Measurements from ENCODE around the gene OR6C76.
"Not testable (repeated sequence)": the region's sequence is repeated elsewhere in the genome, so short reads cannot be mapped to it uniquely, and the experiment has no call there.

Gene OR6C76

DNA sequence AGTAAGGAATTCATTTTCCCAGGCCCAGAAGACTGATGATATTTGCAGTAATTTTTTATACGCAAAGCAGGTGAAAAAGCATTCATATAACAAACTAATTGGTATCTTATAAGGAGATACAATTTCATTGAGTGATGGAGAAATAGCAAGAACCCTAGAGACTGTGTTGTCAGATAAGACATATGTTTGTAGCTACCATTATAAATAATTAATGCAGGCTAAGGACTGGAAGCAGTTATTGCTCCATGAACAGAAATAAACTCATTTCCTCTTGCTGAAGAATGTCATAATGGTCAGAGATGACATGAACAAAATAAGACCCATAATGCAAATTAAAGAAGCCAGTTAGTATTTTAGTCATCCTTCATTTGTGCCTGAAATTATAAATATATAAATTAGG, 19.3 kb downstream of the OR6C76 start:
- Histone ChIP-seq H2BK12ac (ENCODE audit: low read length) (no peak overlapping the region), H3K27ac (ENCODE audit: low read depth, low read length) (no peak overlapping the region), H2AK5ac (ENCODE audit: low read length) (no peak overlapping the region), H3K27me3 (ENCODE audit: insufficient read depth, low read length) (no peaks in the 10 kb centered on the region), H4K12ac (ENCODE audit: low read depth, low read length) (no peak overlapping the region), H3K9me3 (ENCODE audit: insufficient read depth, low read depth, low read length) (no peaks in the 10 kb centered on the region), H3K4me3 (ENCODE audit: low read depth, low read length) (no peak overlapping the region), H3K18ac (ENCODE audit: low read length) (no peak overlapping the region), H3K79me2 (ENCODE audit: control insufficient read depth, insufficient read depth, low read length, poor library complexity) (no peaks in the 10 kb centered on the region), H3K14ac (ENCODE audit: low read length) (no peak overlapping the region), H4K91ac (ENCODE audit: low read depth, low read length) (no peak overlapping the region), H4K8ac (ENCODE audit: low read depth, low read length) (no peak overlapping the region), H2AFZ (ENCODE audit: insufficient read depth, low read length, poor library complexity) (no peak overlapping the region), H2BK5ac (ENCODE audit: low read depth, low read length, poor library complexity) (no peak overlapping the region), H3K9ac (ENCODE audit: low read length) (no peak overlapping the region), H3K36me3 (ENCODE audit: control insufficient read depth in 1 of 2, insufficient read depth in 2 of 2, low read length in 2 of 2) (no peaks in the 10 kb centered on the region), H3K79me1 (ENCODE audit: low read length) (no peaks in the 10 kb centered on the region), H2BK120ac (ENCODE audit: insufficient read depth, low read length, poor library complexity) (no peak overlapping the region), H3K4me2 (ENCODE audit: low read length) (no peak overlapping the region), H3K4me1 (ENCODE audit: control insufficient read depth in 1 of 2, insufficient read depth in 2 of 2, low read length in 2 of 2) (no peaks in the 10 kb centered on the region), H3K23ac (ENCODE audit: low read length) (no peak overlapping the region), H3K4ac (ENCODE audit: low read depth, low read length) (no peak overlapping the region)
- WGBS (ENCODE audit: extremely low coverage, insufficient coverage, insufficient read length): no CpG with 5 or more reads among the region's 1 CpG
- DNase-seq: no peak

DNA sequence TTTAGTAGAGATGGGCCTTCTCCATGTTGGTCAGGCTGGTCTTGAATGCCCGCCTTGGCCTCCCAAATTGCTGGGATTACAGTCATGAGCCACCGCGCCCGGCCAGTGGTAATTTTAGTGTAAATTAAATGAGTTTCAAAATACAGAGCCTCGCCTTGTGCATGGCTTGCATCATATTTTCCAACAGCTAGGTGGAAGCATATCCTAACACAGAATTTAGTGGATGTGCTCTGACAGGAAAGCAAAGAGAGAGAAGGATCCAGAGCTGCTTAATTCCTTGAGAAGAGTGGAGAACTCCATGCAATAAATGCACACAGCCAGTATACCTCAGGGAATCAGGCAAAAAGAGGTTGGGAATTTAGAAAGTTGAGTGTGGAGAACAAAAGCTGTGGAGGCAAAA, 20.3 kb downstream of the OR6C76 start:
- no CpG with 5 or more reads among the region's 5 CpGs for WGBS (ENCODE audit: extremely low coverage, insufficient coverage, insufficient read length)
- H2BK120ac ChIP-seq (ENCODE audit: insufficient read depth, low read length, poor library complexity): no peak overlapping the region
- no peak overlapping the region for H2BK12ac ChIP-seq (ENCODE audit: low read length)
- no peak overlapping the region for H2AK5ac ChIP-seq (ENCODE audit: low read length)
- no peak overlapping the region for H4K12ac ChIP-seq (ENCODE audit: low read depth, low read length)
- H3K27ac ChIP-seq (ENCODE audit: low read depth, low read length): no peak overlapping the region
- H4K8ac ChIP-seq (ENCODE audit: low read depth, low read length): no peak overlapping the region
- no peak overlapping the region for H2BK5ac ChIP-seq (ENCODE audit: low read depth, low read length, poor library complexity)
- no peak overlapping the region for H4K91ac ChIP-seq (ENCODE audit: low read depth, low read length)
- H3K4me3 ChIP-seq (ENCODE audit: low read depth, low read length): no peak overlapping the region
- H3K4me1 ChIP-seq (ENCODE audit: control insufficient read depth in 1 of 2, insufficient read depth in 2 of 2, low read length in 2 of 2): no peaks in the 10 kb centered on the region
- H3K14ac ChIP-seq (ENCODE audit: low read length): no peak overlapping the region
- H3K4me2 ChIP-seq (ENCODE audit: low read length): no peak overlapping the region
- H3K79me2 ChIP-seq (ENCODE audit: control insufficient read depth, insufficient read depth, low read length, poor library complexity): no peaks in the 10 kb centered on the region
- H3K9me3 ChIP-seq (ENCODE audit: insufficient read depth, low read depth, low read length): no peaks in the 10 kb centered on the region
- H3K18ac ChIP-seq (ENCODE audit: low read length): no peak overlapping the region
- DNase-seq: no peak
- H3K79me1 ChIP-seq (ENCODE audit: low read length): no peaks in the 10 kb centered on the region
- H3K9ac ChIP-seq (ENCODE audit: low read length): no peak overlapping the region
- no peaks in the 10 kb centered on the region for H3K36me3 ChIP-seq (ENCODE audit: control insufficient read depth in 1 of 2, insufficient read depth in 2 of 2, low read length in 2 of 2)
- no peak overlapping the region for H3K4ac ChIP-seq (ENCODE audit: low read depth, low read length)
- H3K27me3 ChIP-seq (ENCODE audit: insufficient read depth, low read length): no peaks in the 10 kb centered on the region
- no peak overlapping the region for H2AFZ ChIP-seq (ENCODE audit: insufficient read depth, low read length, poor library complexity)
- H3K23ac ChIP-seq (ENCODE audit: low read length): no peak overlapping the region

DNA sequence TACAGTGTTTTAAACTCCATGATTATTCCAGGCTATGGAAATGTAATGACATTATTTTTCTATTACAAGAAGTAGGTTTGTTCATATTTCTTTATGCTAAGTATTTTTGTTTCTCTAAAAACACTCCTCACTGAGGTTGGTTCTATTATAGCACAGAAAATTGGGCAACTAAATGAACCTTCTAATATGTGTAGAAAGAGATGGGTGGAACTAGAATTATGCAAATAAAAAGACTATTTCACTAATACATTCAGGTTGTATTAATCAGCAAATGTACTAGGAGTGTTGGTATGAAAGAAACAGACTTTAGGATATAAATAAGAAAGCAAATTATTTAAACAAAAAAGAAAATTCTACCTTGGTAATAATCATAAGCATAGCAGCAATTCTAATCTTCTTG, 22.8 kb downstream of the OR6C76 start:
- no peak overlapping the region for H2AFZ ChIP-seq (ENCODE audit: insufficient read depth, low read length, poor library complexity)
- no peak overlapping the region for H4K12ac ChIP-seq (ENCODE audit: low read depth, low read length)
- no peak overlapping the region for H3K14ac ChIP-seq (ENCODE audit: low read length)
- no peak overlapping the region for H3K4ac ChIP-seq (ENCODE audit: low read depth, low read length)
- H3K27me3 ChIP-seq (ENCODE audit: insufficient read depth, low read length): no peaks in the 10 kb centered on the region
- H3K4me3 ChIP-seq (ENCODE audit: low read depth, low read length): no peak overlapping the region
- no peak overlapping the region for H2BK120ac ChIP-seq (ENCODE audit: insufficient read depth, low read length, poor library complexity)
- H3K18ac ChIP-seq (ENCODE audit: low read length): no peak overlapping the region
- H3K79me1 ChIP-seq (ENCODE audit: low read length): no peaks in the 10 kb centered on the region
- H3K79me2 ChIP-seq (ENCODE audit: control insufficient read depth, insufficient read depth, low read length, poor library complexity): no peaks in the 10 kb centered on the region
- H3K36me3 ChIP-seq (ENCODE audit: control insufficient read depth in 1 of 2, insufficient read depth in 2 of 2, low read length in 2 of 2): no peaks in the 10 kb centered on the region
- H2AK5ac ChIP-seq (ENCODE audit: low read length): no peak overlapping the region
- no peaks in the 10 kb centered on the region for H3K4me1 ChIP-seq (ENCODE audit: control insufficient read depth in 1 of 2, insufficient read depth in 2 of 2, low read length in 2 of 2)
- H3K4me2 ChIP-seq (ENCODE audit: low read length): no peak overlapping the region
- H3K9ac ChIP-seq (ENCODE audit: low read length): no peak overlapping the region
- H2BK5ac ChIP-seq (ENCODE audit: low read depth, low read length, poor library complexity): no peak overlapping the region
- H2BK12ac ChIP-seq (ENCODE audit: low read length): no peak overlapping the region
- no peak overlapping the region for H4K91ac ChIP-seq (ENCODE audit: low read depth, low read length)
- H3K27ac ChIP-seq (ENCODE audit: low read depth, low read length): no peak overlapping the region
- no peak for DNase-seq
- no peak overlapping the region for H4K8ac ChIP-seq (ENCODE audit: low read depth, low read length)
- H3K9me3 ChIP-seq (ENCODE audit: insufficient read depth, low read depth, low read length): no peaks in the 10 kb centered on the region
- no peak overlapping the region for H3K23ac ChIP-seq (ENCODE audit: low read length)

DNA sequence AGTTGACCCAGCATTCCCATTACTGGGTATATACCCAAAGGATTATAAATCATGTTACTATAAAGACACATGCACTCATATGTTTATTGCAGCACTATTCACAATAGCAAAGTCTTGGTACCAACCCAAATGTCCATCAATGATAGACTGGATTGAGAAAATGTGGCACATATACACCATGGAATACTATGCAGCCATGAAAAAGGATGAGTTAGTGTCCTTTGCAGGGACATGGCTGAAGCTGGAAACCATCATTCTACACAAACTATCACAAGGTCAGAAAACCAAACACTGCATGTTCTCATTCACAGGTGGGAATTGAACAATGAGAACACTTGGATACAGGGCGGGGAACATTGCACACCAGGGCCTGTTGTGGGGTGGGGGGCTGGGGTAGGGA, 38.9 kb downstream of the OR6C76 start:
- not testable (repeated sequence) for H4K8ac ChIP-seq (ENCODE audit: low read depth, low read length); H3K79me1 ChIP-seq (ENCODE audit: low read length); H2AFZ ChIP-seq (ENCODE audit: insufficient read depth, low read length, poor library complexity); H2AK5ac ChIP-seq (ENCODE audit: low read length); H3K9ac ChIP-seq (ENCODE audit: low read length); DNase-seq; H2BK5ac ChIP-seq (ENCODE audit: low read depth, low read length, poor library complexity); H3K27ac ChIP-seq (ENCODE audit: low read depth, low read length); H2BK120ac ChIP-seq (ENCODE audit: insufficient read depth, low read length, poor library complexity); H2BK12ac ChIP-seq (ENCODE audit: low read length); H3K4me2 ChIP-seq (ENCODE audit: low read length); H3K23ac ChIP-seq (ENCODE audit: low read length); H3K36me3 ChIP-seq (ENCODE audit: control insufficient read depth in 1 of 2, insufficient read depth in 2 of 2, low read length in 2 of 2); H4K91ac ChIP-seq (ENCODE audit: low read depth, low read length); H3K27me3 ChIP-seq (ENCODE audit: insufficient read depth, low read length); H3K4me1 ChIP-seq (ENCODE audit: control insufficient read depth in 1 of 2, insufficient read depth in 2 of 2, low read length in 2 of 2); H3K18ac ChIP-seq (ENCODE audit: low read length); H3K14ac ChIP-seq (ENCODE audit: low read length); H3K4me3 ChIP-seq (ENCODE audit: low read depth, low read length); H4K12ac ChIP-seq (ENCODE audit: low read depth, low read length); H3K4ac ChIP-seq (ENCODE audit: low read depth, low read length); H3K79me2 ChIP-seq (ENCODE audit: control insufficient read depth, insufficient read depth, low read length, poor library complexity); H3K9me3 ChIP-seq (ENCODE audit: insufficient read depth, low read depth, low read length)
- no CpG with 5 or more reads among the region's 1 CpG for WGBS (ENCODE audit: extremely low coverage, insufficient coverage, insufficient read length)

DNA sequence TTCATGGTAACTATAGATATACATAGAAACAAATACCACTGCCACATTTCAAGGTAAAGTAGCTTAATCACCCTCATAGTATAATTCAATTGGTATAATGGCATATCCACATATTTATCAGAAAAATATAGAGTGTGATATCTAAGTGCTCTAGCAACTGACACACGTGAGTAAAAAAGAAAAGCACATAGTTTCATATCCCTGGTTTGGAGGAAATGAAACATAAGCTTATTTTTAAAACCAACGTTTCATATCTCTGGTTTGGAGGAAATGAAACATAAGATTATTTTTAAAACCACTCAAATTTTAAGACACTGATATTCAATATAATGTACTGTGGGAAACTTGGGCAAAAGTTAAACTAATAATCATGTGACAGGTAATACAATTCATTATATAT, 41.8 kb downstream of the OR6C76 start:
- H2BK12ac ChIP-seq (ENCODE audit: low read length): no peak overlapping the region
- no peak for DNase-seq
- no peaks in the 10 kb centered on the region for H3K27me3 ChIP-seq (ENCODE audit: insufficient read depth, low read length)
- no CpG with 5 or more reads among the region's 2 CpGs for WGBS (ENCODE audit: extremely low coverage, insufficient coverage, insufficient read length)
- no peaks in the 10 kb centered on the region for H3K79me2 ChIP-seq (ENCODE audit: control insufficient read depth, insufficient read depth, low read length, poor library complexity)
- no peak overlapping the region for H3K18ac ChIP-seq (ENCODE audit: low read length)
- no peaks in the 10 kb centered on the region for H3K79me1 ChIP-seq (ENCODE audit: low read length)
- no peak overlapping the region for H2AFZ ChIP-seq (ENCODE audit: insufficient read depth, low read length, poor library complexity)
- H4K12ac ChIP-seq (ENCODE audit: low read depth, low read length): no peak overlapping the region
- no peaks in the 10 kb centered on the region for H3K36me3 ChIP-seq (ENCODE audit: control insufficient read depth in 1 of 2, insufficient read depth in 2 of 2, low read length in 2 of 2)
- no peak overlapping the region for H3K14ac ChIP-seq (ENCODE audit: low read length)
- no peak overlapping the region for H3K4me3 ChIP-seq (ENCODE audit: low read depth, low read length)
- H4K91ac ChIP-seq (ENCODE audit: low read depth, low read length): no peak overlapping the region
- no peaks in the 10 kb centered on the region for H3K9me3 ChIP-seq (ENCODE audit: insufficient read depth, low read depth, low read length)
- H3K23ac ChIP-seq (ENCODE audit: low read length): no peak overlapping the region
- no peaks in the 10 kb centered on the region for H3K4me1 ChIP-seq (ENCODE audit: control insufficient read depth in 1 of 2, insufficient read depth in 2 of 2, low read length in 2 of 2)
- no peak overlapping the region for H2AK5ac ChIP-seq (ENCODE audit: low read length)
- H3K27ac ChIP-seq (ENCODE audit: low read depth, low read length): no peak overlapping the region
- no peak overlapping the region for H4K8ac ChIP-seq (ENCODE audit: low read depth, low read length)
- H3K4ac ChIP-seq (ENCODE audit: low read depth, low read length): no peak overlapping the region
- no peak overlapping the region for H2BK5ac ChIP-seq (ENCODE audit: low read depth, low read length, poor library complexity)
- H3K9ac ChIP-seq (ENCODE audit: low read length): no peak overlapping the region
- H2BK120ac ChIP-seq (ENCODE audit: insufficient read depth, low read length, poor library complexity): no peak overlapping the region
- H3K4me2 ChIP-seq (ENCODE audit: low read length): no peak overlapping the region
